ENCODE measurements around the gene KLHL22. TPM values are rescaled to one million over a fixed set of nuclear protein-coding genes. Genes with fewer than 3 reads are reported as not detected.

KLHL22 gene
- total and polyA plus RNA-seq, 4 donors = 12.1 to 28.3 (median 18.8) TPM

DNA sequence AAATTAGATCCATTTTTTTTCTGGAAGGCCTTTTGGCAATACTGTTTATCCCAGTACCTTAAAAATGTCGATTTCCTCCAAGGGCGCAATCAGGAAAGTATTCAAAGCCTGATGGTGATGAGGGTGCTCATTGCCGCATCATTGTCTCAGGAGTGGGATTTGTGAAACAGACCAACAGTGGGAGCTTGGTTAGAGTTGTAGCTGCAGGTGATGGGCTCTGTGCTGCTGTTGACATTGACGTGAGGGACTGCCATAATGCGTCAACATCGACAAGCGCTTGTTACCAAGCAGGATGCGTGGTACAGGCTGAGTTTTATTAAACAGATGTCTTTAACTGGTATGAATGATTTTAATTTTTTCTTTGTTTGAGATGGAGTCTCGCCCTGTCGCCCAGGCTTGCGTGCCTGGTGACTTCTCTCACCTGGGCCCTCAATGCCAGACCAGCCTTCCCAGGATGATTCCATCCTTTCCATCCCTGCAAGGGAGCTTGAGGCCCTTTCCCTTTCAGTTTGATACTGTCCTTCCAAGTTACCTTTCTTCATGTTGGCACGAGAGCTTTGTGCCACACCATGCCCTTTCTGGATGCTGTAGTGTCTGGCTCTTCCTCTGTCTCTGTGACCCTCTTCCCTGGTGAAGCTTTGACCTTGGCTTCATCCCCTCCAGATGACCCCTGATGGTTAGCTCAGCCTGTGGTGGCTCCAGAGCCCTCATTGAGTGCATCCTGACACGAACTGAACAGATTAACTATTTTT, 22.4 kb upstream of the KLHL22 start:
- ATAC-seq (ENCODE audit: insufficient read depth, low FRiP score) (no peak), DNase-seq (no peak)
- no peak overlapping the region for H3K27ac ChIP-seq (ENCODE audit: low read depth in 1 of 2, low read length in 1 of 2)
- no peak overlapping the region for H3K4me3 ChIP-seq
- H3K4me1 ChIP-seq (ENCODE audit: control insufficient read depth in 5 of 5, insufficient read depth in 5 of 5, low read length in 5 of 5) = peaks cover 0 to 22% (median 1%) of the 10 kb centered on the region in 5 donors
- peaks cover 0 to 29% (median 2%) of the 10 kb centered on the region in 4 donors for H3K36me3 ChIP-seq (ENCODE audit: control insufficient read depth in 4 of 4, insufficient read depth in 4 of 4, low read length in 4 of 4)
- WGBS, 2 donors = 87 to 88% methylated on average over 13 of the region's 13 CpGs
- no peaks in the 10 kb centered on the region for H3K27me3 ChIP-seq (ENCODE audit: control insufficient read depth in 3 of 3, insufficient read depth in 3 of 3, low read length in 2 of 3)
- H3K9ac ChIP-seq (ENCODE audit: insufficient read depth in 1 of 2, low read length in 2 of 2) = peak overlapping the region in 1 of 2 donors; percentile 25
- H3K9me3 ChIP-seq (ENCODE audit: control insufficient read depth in 4 of 4, insufficient read depth in 3 of 4, low read length in 3 of 4) = no peaks in the 10 kb centered on the region
- TF ChIP-seq CTCF (IDR thresholded peaks at IDR 0.05; ENCODE audit: control extremely low read depth, extremely low read depth) = no peak

- no peak for TF ChIP-seq CTCF (IDR thresholded peaks at IDR 0.05; ENCODE audit: control extremely low read depth, extremely low read depth)
- peaks cover 0 to 27% (median 2%) of the 10 kb centered on the region in 4 donors for H3K36me3 ChIP-seq (ENCODE audit: control insufficient read depth in 4 of 4, insufficient read depth in 4 of 4, low read length in 4 of 4)
- ATAC-seq (ENCODE audit: insufficient read depth, low FRiP score) = no peak
- H3K27ac ChIP-seq (ENCODE audit: low read depth in 1 of 2, low read length in 1 of 2) = peak overlapping the region in 1 of 2 donors; percentile 0
- WGBS, 2 donors = 45 to 61% methylated on average over 4 of the region's 4 CpGs
- no peaks in the 10 kb centered on the region for H3K27me3 ChIP-seq (ENCODE audit: control insufficient read depth in 3 of 3, insufficient read depth in 3 of 3, low read length in 2 of 3)
- no peaks in the 10 kb centered on the region for H3K9me3 ChIP-seq (ENCODE audit: control insufficient read depth in 4 of 4, insufficient read depth in 3 of 4, low read length in 3 of 4)
- H3K9ac ChIP-seq (ENCODE audit: insufficient read depth in 1 of 2, low read length in 2 of 2) = no peak overlapping the region
- peaks cover 0 to 18% (median 0%) of the 10 kb centered on the region in 5 donors for H3K4me1 ChIP-seq (ENCODE audit: control insufficient read depth in 5 of 5, insufficient read depth in 5 of 5, low read length in 5 of 5)
- DNase-seq = no peak
- H3K4me3 ChIP-seq = no peak overlapping the region
Observed at GRCh38 chr22:20517422-20517821, 21.8 kb upstream of the KLHL22 start.

GRCh38 chr22:20516399-20516798, 20.8 kb upstream of the KLHL22 start:
- WGBS, 2 donors = 86 to 87% methylated on average over 2 of the region's 2 CpGs
- ATAC-seq (ENCODE audit: insufficient read depth, low FRiP score) (no peak), DNase-seq (no peak)
- Histone ChIP-seq H3K9ac (ENCODE audit: insufficient read depth in 1 of 2, low read length in 2 of 2) (no peak overlapping the region), H3K27ac (ENCODE audit: low read depth in 1 of 2, low read length in 1 of 2) (peak overlapping the region in 1 of 2 donors; percentile 6), H3K36me3 (ENCODE audit: control insufficient read depth in 4 of 4, insufficient read depth in 4 of 4, low read length in 4 of 4) (peaks cover 0 to 23% (median 2%) of the 10 kb centered on the region in 4 donors), H3K9me3 (ENCODE audit: control insufficient read depth in 4 of 4, insufficient read depth in 3 of 4, low read length in 3 of 4) (no peaks in the 10 kb centered on the region), H3K27me3 (ENCODE audit: control insufficient read depth in 3 of 3, insufficient read depth in 3 of 3, low read length in 2 of 3) (no peaks in the 10 kb centered on the region), H3K4me1 (ENCODE audit: control insufficient read depth in 5 of 5, insufficient read depth in 5 of 5, low read length in 5 of 5) (peaks cover 0 to 19% (median 0%) of the 10 kb centered on the region in 5 donors), H3K4me3 (no peak overlapping the region)
- TF ChIP-seq CTCF (IDR thresholded peaks at IDR 0.05; ENCODE audit: control extremely low read depth, extremely low read depth) = no peak

All from lung (tissue), 12 donors.